NCI-H510A (cell line): ENCODE data around the gene AGAP1.
A peak's percentile ranks its signal among the peaks of the same experiment; 100 is the strongest.
"Not testable (repeated sequence)": the region's sequence is repeated elsewhere in the genome, so short reads cannot be mapped to it uniquely, and the experiment has no call there.

ENCODE experiments used
- DNase-seq: peaks from one replicate; lab custom pipeline; 2025; lab: John Stamatoyannopoulos, UW

The AGAP1 gene

DNA sequence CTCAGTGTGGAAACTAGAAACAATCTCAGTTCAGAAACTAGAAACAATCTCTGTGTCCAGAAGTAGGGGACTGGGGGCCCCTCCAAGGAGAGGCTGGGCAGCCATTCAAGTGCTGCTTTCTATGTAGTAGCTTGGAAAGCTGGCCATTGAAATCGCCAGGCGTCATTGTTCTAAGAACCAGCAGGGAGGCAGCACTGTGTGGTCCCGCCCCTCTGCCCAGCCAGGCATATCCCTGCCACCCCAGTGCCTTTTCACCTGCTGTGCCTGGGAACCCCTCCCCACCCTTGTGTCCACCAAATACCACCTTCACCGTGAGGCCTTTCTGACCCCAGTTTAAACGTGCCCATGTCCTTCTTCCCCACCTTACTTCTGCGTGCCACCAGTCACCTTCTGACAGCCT, 452.7 kb downstream of the AGAP1 start:
- no peak for DNase-seq

DNA sequence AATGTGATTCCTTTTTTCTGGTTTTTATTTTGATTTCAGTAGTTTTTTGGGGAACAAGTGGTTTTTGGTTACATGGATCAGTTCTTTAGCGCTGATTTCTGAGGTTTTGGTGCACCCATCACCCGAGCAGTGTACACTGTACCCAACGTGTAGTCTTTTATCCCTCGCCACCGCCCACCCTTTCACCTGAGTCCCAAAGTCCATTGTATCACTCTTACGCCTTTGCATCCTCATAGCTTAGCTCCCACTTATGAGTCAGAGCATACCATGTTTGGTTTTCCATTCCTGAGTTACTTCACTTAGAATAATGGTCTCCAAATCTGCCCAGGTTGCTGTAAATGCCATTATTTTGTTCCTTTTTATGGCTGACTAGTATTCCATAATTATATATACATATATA, 453.2 kb downstream of the AGAP1 start:
- not testable (repeated sequence) for DNase-seq

DNA sequence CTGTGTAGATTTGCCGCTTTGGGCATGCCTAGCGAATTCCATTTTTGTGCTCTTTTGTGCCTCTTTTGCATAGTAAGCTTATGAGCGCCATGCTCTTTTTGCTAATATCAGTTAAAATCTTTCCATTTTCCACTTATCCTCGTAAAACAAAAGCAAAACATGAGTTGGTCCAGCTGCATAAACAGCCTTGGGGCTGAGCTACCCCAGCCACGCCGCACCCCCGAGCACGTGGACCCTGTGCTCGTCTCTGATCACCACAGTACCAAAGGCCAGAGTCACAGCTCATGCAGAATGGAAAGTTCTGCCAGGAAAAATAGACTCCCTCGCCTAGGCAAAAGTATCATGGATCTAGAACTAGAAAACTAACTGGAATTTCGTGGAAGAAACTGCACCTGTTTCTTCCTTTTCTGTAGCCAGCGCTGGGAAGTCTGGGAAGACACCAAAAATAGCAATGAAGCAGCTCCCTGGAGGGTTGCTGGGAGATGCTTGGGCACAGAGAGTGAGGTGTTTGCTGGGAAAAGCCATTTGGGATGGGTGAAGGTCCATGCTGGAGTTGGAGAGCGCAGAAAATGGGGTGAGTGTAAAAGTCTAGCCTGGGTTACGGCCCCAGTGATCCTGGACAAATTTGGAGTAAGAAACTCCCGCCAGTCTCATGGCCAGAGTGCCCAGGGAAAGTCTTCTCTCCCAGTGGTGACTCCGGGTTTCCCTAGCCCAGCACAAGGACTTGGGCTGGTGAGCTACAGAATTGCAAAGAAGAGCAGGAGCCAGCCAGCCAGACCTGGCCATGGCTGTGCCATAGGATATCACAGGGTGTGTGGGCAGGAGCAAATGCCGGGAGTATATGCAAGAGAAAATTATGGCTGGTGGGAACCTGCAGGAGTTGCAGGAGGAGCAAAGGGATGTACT, 456.0 kb downstream of the AGAP1 start:
- no peak for DNase-seq

DNA sequence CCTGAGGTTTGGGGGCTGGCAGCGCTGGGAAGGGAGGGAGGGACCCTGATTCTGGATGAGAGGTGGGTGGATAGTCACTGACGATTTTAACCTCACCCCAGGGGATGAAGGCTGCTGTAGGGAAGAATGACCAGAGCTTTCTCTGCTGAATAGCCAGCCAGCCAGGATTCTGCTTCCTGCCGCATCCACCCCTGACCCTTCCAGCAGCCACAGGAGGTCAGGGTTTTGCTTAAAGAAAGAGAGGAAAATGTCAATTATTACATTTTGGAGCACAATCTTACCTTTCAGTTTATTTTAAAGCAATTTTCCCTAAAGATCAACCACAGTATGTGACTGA, 456.6 kb downstream of the AGAP1 start:
- DNase-seq = no peak

DNA sequence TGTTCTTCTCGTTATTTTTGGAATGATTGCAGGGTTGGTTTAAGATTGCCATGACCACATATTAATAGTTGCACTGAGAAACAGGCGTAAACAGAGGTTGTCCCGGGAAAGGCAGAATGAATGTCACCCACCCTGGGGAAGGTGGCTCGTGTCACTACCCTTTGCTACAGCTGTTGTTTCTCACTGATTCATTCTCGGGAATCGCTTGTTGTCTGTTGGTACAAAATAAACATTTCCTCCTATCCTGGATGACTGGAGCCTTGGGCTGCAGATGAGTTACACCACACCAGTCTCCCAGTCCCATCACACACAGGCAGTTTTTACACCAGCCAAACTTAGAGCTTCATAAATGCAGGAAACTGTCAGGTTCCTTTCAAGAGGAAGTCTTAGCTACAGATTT, 457.6 kb downstream of the AGAP1 start:
- no peak for DNase-seq

DNA sequence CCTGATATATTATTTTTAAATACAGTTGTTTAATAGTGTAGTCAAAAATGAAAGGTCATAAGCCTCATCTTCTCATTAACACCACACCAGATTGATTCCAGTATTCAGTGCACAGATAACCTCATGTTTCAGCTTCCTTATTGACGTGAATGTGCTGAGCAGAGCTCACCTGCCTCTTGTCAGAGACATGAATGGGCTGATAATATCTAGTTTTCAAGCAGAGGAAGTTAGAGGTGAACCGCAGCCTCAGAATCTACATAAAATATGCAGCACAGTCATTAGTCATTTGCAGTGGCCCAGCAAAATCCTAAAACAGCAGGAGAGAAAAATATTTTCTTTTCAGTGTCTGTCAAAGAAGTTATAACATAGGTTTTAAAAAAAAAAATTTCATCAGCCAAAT, 458.1 kb downstream of the AGAP1 start:
- no peak for DNase-seq

DNA sequence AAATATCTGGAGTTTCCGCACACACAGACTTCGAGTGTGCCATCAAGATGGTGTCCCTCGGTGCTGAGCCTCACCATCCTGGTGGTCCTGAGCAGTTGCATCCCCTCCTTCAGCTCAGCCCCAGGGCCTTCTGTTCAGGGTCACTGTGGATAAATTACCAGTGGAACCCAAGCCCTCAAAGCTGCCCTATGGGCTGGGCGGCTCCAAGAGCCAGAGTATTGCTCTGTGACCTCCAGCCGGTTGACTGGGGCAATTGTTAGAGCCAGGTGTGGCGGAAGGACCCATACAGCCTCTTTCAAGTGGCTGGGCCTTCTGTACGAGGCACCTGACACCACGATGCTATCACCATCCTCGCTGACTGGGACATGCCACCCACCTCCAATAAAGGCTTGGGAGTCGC, 458.9 kb downstream of the AGAP1 start:
- DNase-seq = peak; percentile 25

DNA sequence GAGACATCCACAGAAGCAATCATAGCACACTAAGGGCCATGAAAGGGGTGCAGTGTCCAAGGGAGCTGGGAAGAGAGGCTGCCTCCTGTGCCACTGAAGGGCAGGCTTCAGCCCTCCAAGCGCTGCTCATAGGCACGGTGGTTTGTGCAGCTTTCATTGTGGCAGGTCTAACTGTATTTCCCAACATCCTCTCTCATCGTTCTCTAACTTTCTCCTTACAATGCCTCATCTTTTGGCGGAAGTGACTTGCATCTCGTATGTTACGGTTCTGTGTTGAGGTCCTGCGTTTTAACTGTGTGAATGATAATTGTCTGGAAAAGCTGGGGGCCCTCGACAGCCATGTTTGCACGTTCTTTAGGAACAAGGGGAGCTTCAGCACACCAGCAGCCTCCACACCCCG, 460.4 kb downstream of the AGAP1 start:
- DNase-seq = no peak

DNA sequence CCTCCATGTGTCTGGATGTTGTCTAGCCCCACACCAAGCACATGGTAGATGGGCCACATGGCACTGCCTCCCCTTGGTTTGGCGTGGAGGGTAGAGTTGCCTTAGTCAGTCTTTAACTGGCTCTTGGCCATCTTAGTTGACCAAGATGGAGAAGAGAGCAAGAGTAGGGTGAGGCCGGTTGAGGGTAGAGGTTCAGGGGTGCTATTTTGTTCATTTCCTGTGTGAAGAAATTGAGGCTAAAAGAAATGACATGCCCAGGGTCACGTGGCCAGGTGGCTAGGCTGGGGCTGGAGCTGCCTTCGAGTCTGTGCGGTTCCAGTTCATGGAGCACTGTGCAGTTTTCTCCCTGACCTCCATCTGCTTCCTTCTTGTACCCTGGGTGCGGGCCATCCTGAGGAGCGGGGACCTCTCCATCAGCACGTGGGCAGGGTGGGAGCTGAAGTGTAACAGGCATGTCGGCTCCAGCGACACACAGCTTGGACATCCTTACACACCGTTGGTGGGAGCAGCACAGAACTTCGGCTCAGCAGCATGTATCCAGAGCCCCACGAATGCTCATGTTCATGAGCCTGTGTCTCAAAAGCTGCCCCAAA, 461.1 kb downstream of the AGAP1 start:
- no peak for DNase-seq

DNA sequence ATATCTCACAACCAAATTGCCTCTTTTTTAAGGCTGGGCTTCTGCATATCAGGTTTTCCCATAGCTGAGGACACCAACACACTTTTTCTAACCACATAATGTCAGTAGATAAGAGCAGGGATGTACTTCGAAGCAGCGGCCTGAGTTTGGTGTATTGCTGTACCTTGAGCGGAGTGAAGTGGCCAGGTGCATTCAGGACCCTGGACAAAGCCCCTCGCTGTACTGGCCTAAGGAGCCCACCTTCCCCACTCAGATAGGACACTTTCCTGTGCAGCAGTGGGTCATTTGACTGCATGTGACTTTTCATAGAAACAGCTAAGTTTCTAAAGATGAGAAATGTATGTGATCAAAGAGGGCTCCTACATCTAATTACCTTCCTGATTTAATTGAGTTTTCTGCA, 461.8 kb downstream of the AGAP1 start:
- DNase-seq = no peak

DNA sequence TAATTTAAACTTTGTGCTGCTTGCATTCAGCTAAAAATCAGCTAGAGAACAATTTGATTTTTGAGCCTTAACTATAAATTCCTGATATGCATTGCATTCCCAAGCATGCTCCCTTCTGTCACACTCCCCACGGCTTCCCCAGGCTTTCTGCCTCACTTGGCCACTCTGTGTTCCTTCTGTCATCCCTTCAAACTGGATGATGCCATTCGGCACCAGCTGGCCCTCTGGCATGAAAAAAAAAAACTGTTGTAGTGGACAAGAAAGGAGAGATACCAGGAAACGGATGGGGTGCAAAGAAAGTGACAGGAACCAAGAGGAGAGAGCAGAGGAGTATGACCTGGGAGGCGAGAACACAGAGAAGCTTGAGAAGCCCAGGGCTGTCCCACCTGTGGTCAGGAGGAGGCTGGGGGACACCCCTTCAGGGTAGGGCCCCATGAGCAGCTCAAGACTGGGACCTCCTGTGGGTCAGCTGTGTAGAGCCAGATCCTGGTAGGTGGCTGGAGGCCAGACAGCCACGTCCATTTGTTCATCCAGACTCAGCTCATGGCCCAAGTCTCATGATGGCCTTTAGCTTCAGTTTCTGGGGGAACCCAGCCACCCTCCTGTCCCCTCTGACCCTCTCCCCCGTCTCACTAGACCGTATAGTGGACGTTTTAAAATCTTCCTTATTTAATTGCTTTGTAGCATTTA, 462.6 kb downstream of the AGAP1 start:
- no peak for DNase-seq

DNA sequence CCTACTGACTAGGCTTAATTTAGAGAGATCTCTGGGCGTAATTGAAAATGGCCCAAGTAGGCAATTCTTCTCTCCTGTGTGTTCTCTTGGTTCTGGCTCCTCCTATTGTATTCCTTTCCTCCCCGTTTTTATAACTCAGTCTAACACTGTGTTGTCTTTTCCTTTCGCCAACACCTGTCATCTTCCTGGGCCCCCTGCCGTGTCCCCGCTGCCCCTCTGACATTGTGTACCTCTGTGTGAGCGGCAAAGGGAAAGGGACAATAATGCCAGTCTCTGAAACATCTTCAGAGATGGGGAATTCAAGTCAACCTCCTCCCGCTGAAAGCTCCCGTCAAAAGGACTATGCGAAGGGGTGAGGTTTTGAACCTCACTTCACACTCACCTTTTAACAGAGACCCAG, 463.4 kb downstream of the AGAP1 start:
- DNase-seq = no peak

DNA sequence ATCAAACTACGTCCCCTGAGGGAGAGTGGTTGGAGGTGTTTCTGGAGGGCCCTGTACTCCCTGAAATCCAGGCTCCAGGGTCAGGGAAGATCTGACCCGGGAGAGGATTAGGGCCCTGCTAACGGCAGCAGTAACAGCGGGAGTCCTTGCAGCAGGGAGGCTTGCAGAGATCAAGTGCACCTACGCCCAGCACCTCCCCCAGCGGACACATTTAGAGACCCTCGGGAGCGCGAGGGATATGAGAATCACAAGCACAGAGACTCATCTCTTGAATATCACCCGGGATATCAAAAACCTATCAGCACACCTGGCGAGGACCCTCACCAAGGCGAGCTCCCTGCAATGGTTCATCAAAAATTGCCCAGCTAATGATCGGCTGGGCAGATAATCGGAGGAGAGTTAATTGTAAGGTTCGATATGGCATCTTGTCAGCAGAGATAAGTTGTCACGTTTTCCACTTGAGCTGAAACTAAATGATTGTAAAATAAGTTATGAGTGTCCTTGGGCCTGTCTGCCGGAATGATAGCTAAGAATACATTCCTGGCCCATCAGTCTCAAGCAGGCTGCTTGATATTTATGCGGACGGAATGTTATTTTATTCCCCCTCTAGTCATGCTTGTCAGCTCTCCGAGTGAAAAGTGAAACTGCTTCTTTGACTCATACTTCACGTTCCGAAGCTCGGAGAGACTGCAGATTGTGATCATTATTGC, 464.5 kb downstream of the AGAP1 start:
- DNase-seq = no peak

DNA sequence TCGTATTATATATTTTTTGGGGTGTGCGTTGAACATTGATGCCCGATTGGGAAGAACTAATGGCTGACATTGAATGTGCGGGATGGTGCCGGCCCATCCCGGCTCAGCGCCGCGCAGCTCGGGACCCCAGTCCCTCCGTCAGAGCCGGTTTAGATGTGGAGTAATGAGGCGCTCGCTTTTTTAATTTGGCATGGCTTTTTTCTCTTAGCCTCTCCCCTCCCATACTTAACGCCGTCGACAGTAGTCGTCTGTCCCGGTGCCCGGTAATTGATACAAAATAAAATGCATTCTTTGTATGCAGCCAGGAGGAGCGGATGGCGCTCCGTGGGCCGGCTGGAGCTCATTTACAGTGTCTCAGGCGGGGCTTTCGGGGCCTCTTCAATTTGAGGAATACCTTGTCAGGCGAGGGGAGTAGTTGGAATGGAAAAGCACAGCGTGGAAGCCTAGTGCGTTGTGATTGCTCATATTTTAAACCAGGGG, 465.1 kb downstream of the AGAP1 start:
- no peak for DNase-seq

DNA sequence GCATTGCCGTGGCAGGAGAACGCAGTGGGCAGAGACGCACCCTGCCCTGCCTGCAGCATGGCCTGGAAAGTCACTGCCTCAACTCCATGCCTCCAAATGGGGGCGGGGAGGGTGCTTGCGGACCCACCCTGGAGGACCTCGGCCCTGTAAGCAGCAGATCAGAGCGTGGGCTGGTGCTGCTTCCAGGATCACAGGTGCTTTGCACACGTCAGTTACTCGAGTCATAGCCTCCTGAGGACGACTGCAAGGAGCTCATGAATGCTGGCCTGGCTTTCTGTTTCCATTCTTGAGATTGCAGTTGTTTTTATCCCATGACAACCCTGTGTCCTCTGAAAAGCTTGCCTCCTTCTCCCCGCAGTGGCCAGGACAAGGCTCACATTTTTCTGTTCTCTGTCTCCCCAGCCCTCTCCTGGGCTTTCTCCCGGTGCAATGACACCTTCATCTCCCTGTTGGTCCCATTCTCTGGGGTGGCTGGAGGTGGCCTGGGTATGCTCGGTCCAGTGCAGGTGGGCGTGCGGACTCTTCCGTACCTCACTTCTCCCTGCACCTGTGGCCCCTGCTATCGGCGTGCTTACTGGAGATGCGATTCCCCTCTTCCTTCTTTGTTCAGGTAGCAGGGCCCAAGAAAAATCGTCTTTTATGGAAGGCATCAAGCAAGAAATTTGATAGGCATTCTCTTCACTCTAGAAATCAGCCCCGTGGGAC, 466.3 kb downstream of the AGAP1 start:
- no peak for DNase-seq

DNA sequence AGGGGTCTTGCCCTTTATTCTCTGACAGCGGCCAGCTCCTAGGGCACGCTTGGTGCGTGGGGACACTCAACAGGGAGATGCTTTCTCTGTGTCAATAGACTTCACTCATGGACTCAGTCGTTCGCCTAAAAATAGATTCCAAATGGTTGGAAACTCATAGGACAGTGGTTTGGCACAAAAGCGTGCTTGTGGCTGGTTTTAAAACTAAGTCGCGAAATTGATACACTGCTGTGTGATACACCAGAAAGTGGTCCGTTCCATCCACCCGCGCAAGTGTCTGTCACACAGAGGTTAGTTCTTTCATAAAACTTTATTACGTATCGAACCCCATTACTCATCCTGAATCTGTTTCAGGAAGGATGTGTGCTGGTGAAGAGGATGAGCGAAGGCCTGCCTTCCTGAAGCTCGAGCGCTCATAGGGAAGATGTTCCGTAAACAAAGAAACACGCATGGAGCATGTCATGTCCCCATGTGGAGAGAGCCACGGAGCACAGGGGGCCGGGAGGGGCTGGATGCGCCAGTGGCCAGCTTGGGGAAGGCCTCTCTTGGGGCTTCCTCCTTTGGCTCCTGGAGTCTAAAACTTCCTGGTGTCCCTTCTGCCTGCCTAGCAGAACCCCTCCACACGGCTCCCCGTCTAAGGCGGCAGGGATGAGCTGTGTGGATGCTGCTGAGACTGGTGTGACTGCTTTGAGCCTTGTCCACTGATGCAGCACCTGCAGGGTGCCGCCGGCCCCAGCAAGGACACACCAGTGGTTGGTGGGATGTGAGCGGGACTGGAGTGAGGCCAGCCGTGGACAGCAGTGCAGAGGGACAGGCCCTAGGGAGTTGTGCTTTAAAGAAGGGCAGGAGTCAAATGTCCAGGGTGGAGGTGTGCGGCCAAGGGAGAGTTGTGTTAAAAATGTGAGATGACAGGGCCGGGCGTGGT, 467.1 kb downstream of the AGAP1 start:
- DNase-seq = no peak

DNA sequence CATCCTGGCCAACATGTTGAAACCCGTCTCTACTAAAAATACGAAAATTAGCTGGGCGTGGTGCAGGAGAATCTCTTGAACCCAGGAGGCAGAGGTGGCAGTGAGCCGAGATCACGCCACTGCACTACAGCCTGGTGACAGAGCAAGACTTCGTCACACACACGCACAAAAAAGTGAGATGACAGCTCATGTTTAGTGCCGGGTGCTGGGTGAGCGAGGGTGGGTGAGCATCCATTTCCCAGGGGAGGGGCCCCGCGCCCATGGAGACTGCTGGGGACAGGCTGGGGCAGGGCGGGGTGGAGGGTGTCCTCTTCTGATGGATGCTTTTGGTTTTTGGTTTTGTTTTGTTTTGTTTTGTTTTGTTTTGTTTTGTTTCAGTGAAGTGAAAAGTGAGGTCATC, 467.9 kb downstream of the AGAP1 start:
- no peak for DNase-seq

DNA sequence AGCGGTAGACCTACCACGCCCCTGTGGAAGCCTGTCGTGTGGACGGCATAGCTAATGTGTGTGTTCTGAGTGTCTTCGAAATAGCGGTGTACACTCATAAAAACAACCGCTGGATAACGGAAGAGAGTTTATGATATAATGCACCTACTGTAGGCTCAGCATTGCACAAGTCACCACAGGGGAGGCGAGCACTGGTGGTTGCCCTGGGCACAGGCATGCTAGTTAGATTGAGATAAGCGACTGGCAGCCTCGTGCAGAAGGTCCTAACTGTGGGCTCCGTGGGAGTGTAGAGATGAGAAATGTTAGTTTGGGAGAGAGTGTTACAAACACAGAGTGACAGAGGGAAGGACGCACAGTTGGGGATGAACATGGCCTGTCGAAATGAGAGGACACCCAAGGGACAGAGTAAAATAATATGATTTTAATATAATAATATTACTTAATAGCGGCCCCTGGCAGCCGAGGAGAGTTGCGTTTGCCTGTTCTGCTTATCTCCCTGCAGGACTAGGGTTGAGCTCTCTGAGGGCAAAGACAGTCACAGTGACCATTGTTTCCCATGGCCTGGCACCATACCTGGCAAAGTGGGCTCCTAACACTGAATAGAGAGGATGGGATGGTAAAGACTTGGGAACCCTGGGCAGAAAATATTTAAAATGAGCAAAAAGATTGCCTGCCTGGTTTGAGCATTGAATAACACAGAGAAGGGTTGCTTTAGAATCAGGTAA, 470.2 kb downstream of the AGAP1 start:
- DNase-seq = no peak

DNA sequence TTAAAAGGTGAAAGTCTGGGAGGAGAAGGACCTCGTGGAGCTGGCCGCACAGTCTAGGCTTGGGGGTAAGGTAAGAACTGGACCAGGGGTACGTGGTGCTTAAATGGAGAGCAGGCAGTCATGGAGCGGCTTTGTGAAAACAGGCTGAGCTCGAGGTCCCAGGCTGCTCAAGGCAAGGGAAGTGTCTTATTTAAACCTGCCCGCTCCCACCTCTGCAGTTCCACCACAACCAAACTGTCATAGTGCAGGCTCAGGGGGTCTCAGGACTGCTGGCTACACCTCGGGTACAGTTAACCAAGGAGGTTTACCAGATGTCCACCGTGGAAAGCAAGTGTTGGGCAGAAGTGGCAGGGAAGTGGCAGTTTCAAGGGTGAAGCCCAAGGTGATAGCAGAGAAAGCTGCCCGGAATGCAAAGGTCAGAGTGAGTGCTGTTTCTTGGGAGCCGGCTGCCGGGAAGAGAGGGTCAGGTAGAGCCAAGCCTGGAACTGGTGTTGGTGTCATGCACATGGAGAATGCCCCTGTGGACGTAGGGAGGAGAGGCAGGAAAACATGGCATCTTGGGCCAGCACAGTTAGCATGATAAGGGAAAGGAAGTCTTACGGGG, 471.0 kb downstream of the AGAP1 start:
- no peak for DNase-seq

DNA sequence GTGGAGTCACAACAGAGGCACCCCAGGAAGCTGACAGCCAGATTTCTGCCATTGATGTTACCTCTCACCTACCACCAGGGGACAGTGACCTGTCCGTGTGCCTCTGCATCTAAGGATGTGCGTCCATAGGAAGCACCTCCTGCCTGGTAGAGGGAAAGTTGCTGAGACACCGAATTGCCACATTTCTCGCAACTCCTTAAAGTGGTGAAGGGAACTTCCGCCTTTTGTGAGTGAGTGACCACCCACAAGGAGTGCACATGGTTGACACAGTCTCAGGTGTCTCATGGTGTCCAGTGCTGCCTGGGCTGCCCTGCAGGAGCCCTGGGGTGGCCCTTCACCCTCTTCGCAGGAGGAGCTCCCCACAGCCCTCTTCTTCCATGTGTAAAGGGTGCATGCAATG, 472.6 kb downstream of the AGAP1 start:
- no peak for DNase-seq
